SK-N-SH (cell line): ENCODE data around the gene ENTPD1.

Experiments used
- EZH2phosphoT487 ChIP-seq: fragments of 200-600 bp; sonication (generic); IDR thresholded peaks from 2 replicates; pipeline ENCODE4 v1.6.1; 2017; ENCODE audit warnings: low read depth, mixed run types, mild to moderate bottlenecking, antibody characterized with exemption, moderate library complexity, borderline replicate concordance
- GATA2 ChIP-seq: sonication (generic); formaldehyde crosslinking; IDR thresholded peaks from 2 replicates; pipeline ENCODE4 v1.5.0; 2020; ENCODE audit warnings: mild to moderate bottlenecking, missing genetic modification reagents
- NFIC ChIP-seq: IDR thresholded peaks from 2 replicates; pipeline ENCODE4 v1.4.0; 2012; ENCODE audit warnings: borderline replicate concordance
- POLR2AphosphoS5 ChIP-seq: IDR thresholded peaks from 2 replicates; pipeline ENCODE4 v1.6.1; 2012; ENCODE audit warnings: low read depth, low read length
- RAD21 ChIP-seq: IDR thresholded peaks from 2 replicates; pipeline ENCODE4 v1.6.1; 2012; ENCODE audit warnings: mild to moderate bottlenecking, low read length
- RCOR1 ChIP-seq: fragments of 150-350 bp; IDR thresholded peaks from 2 replicates; pipeline ENCODE4 v1.6.1; 2017; ENCODE audit warnings: antibody characterized with exemption, low read length
- RFX5 ChIP-seq: IDR thresholded peaks from 2 replicates; pipeline ENCODE4 v1.6.1; 2012; ENCODE audit warnings: mild to moderate bottlenecking, improper control_type of control experiment, low read length
- SMC3 ChIP-seq: IDR thresholded peaks from 2 replicates; pipeline ENCODE4 v1.6.1; 2012; ENCODE audit warnings: low read depth, low read length, improper control_type of control experiment
- YY1 ChIP-seq: IDR thresholded peaks from 2 replicates; pipeline ENCODE4 v1.4.0; 2012; ENCODE audit warnings: low read depth, mild to moderate bottlenecking
- TF ChIP-seq, protein P1 (sequence below): fragments of 200-600 bp; sonication (generic); IDR thresholded peaks from 2 replicates; pipeline ENCODE4 v1.6.1; 2017; ENCODE audit warnings: antibody characterized with exemption, mild to moderate bottlenecking, moderate library complexity
- TF ChIP-seq, protein P2 (sequence below): fragments of 150-350 bp; IDR thresholded peaks from 2 replicates; pipeline ENCODE4 v1.6.1; 2017; ENCODE audit warnings: antibody characterized with exemption, low read length, low read depth, borderline replicate concordance

DNA sequence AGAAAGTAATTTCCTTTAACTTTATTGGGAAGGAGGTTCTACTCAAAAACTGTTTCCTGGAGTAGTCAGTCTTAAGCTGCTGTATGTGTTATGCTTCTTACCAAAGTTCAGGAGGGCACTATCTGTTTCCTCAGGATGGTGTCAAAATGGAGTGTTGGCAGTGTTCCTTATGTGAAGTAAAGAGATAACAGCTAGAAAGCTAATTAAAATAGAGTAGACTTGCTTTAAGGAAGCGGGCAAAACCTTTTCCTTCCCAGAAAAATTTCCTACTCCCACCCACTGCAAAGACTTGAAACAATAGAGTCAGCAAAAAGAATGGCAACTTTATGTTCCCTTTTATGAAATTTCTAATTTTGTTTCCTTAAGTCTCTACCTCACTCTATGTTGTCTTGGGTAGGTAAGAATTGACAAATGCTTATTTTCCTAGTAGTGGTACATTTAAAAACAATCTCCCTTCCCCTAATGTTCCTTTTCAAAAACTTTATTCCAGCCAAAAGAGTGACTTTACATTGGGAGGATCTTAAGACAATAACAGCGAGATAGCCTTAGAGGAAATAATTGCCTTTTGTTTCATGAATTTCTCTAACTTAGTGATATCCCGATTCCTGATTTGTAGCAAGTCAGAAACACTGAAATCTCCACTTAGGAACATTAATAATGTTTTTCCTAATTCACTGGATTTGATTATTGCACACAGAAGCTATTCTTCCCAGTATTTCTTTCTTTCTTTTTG lies 26.5 kb upstream of the ENTPD1 start:
- no peak for TF ChIP-seq RFX5
- no peak for TF ChIP-seq SMC3
- TF ChIP-seq, protein P1, sequence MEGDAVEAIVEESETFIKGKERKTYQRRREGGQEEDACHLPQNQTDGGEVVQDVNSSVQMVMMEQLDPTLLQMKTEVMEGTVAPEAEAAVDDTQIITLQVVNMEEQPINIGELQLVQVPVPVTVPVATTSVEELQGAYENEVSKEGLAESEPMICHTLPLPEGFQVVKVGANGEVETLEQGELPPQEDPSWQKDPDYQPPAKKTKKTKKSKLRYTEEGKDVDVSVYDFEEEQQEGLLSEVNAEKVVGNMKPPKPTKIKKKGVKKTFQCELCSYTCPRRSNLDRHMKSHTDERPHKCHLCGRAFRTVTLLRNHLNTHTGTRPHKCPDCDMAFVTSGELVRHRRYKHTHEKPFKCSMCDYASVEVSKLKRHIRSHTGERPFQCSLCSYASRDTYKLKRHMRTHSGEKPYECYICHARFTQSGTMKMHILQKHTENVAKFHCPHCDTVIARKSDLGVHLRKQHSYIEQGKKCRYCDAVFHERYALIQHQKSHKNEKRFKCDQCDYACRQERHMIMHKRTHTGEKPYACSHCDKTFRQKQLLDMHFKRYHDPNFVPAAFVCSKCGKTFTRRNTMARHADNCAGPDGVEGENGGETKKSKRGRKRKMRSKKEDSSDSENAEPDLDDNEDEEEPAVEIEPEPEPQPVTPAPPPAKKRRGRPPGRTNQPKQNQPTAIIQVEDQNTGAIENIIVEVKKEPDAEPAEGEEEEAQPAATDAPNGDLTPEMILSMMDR = no peak
- no peak for TF ChIP-seq NFIC
- TF ChIP-seq YY1 = no peak
- no peak for TF ChIP-seq EZH2phosphoT487
- TF ChIP-seq POLR2AphosphoS5 = no peak
- TF ChIP-seq RCOR1 = no peak
- TF ChIP-seq GATA2 = no peak
- no peak for TF ChIP-seq RAD21
- TF ChIP-seq, protein P2, sequence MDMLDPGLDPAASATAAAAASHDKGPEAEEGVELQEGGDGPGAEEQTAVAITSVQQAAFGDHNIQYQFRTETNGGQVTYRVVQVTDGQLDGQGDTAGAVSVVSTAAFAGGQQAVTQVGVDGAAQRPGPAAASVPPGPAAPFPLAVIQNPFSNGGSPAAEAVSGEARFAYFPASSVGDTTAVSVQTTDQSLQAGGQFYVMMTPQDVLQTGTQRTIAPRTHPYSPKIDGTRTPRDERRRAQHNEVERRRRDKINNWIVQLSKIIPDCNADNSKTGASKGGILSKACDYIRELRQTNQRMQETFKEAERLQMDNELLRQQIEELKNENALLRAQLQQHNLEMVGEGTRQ = no peak
